HG03095 (cell line): ENCODE results near the gene RAB12.

Source experiments
- ATAC-seq: cut with Tn5 transposase; IDR thresholded peaks from one replicate; pipeline ENCODE4 v1.9.1; 2021; ENCODE audit warnings: moderate library complexity; ENCODE audit not compliant: unreplicated experiment

RAB12 gene

DNA sequence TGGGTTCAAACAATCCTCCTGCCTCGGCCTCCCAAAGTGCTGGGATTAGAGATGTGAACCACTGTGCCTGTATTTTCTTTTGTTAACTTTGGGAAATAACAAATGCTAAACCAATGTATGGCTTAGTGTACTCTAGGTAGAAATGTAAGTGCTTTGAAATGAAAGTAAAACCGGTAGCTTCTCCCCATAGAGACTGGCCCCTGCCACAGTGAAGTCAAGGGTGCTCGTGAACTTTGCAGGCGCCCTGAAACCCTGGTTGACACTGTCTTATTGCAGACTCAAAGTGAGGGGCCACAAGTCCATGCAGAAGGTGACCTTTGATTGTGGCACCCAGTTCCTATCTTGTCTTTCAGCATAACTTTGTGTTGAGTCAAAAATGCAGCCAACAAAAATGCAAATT is 72.0 kb downstream of the RAB12 start:
- ATAC-seq: no peak

DNA sequence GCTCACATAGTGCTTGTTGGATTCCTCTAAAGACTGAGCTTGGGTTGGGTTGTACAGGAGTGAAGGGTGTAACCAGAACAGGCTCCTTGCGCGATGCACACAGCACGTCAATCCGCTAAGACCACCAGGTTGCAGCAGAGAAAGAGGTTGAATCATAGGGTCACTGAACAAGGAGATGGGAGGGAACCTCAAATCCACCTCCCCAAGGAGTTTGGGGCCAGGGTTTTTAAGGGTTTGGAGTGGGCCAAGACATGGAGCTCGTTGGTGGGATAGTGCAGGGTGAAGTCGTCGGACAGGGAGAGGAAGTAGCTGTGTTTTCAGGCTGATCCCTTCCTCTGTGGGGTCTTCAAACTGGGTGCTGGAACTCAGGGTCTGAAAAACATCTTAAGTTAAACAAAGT is 75.3 kb downstream of the RAB12 start:
- no peak for ATAC-seq

DNA sequence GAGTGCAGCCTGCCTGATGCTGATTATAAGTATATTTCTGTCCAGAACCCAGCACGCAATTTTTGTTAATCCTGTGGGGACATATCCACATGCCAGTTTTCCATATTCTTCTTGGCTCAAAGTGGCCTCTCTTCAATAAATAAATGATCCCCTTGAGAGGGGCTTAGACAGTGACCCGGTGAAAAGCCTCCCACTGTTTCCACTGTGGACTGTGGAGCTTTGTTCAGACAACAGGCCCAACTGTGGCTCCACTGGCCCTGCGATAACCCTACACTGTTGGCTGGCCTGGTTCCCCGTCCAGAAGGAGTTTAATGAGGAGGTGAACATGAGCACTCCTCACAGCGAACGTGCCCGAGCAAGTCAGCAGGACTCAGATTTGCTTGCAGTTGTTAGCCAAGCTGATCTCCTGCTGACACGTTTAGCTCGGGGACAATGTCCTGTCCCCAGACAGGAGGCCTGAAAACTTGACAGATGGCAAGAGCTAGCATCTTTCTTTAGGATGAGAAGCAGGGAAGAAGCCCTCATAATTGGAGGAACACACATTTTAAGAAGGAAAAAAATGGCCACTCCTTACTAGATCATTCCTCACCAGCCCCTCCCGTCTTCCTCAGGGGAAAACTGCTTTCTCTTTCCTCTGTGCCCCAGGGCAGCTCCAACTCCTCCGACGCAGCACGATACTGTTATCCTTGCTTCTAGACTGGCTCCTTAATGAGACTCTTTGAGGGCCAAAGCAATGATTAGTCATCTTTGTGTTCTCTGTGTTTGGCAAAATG is 76.1 kb downstream of the RAB12 start:
- no peak for ATAC-seq

DNA sequence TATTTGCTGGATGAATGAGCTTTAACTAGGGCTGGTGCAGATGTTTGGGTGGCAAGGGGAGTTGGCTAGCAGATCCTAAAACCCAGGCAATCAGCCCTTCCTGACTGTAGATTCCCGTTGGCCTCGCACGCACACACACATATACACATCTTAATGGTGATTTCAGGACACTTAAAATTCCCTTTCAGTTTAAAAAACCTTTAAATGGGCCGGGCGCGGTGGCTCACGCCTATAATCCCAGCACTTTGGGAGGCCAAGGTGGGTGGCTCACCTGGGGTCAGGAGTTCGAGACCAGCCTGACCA is 76.6 kb downstream of the RAB12 start:
- ATAC-seq: no peak

DNA sequence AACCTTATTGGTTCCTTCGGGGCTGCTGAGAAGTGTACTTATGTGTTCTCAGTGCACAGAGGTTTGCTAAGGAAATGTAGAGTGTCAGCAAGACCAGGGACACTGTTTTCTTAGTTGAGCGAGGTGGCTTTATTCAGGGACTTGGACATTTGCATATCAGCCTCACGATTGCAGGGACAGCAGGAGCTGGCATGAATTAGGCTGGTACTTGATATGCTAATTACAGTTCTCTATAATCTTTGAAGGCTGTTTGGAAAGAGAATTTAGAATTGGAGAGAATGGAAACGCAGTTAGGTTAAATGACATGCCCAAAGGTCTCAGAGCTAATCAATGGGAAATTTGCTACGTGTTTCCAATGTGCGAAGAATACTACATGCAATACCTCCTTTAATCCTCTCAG is 77.4 kb downstream of the RAB12 start:
- no peak for ATAC-seq

DNA sequence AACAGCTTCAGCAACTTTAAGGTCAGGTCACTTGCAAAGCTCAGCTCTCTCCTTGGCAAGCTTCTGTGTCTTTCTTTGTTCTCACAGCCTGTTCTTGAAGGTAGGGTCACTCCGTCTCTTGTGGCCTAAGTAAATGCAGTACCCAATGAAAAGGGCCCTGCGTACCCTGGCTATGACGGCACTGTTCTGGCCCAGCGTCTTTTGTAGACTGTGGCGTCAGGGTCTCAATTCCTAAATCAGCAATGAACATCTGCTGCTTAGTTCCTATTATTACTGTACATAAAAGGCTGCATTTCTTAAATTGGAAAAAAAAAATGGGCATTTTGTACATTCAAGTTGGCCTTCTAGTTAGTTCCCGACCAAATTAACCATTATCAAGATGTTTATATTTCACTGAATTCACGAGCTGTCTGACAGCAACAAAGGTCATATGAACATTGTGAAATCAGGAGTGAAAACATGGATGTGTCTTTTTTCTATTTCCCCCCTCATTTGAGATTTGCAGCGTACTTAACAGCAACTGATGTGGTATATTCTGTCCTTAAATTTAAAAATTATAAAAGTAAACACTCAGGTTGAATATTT is 79.1 kb downstream of the RAB12 start:
- no peak for ATAC-seq

DNA sequence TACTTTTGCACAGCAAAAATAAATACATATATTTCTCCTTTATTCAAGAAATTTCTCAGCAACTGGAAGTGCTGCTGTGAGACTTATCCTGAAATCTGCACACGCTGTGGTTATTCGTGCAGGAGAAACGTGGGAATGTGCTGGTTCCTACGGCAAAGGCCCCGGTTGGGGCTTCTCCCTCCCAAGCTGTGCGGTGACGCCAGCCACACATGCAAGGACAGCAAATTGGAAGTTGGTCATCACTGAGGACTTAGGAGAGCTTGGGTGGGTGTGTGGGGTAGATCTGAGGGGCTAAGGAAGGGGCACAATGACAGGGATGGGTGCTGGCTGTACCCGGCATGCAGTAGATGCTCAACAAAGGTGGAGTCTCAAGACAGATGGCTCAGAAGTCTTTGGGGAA is 79.6 kb downstream of the RAB12 start:
- ATAC-seq: no peak
